ENCODE measurements around the gene CCDC92B.

Gene CCDC92B

GRCh38 chr17:2778489-2778888 lies 29.0 kb upstream of the CCDC92B start:
- no peak for DNase-seq (ENCODE audit: low read depth)

GRCh38 chr17:2777242-2777867 lies 27.9 kb upstream of the CCDC92B start:
- DNase-seq (ENCODE audit: low read depth): no peak

- DNase-seq (ENCODE audit: low read depth): no peak
Measured at GRCh38 chr17:2776589-2777241, 27.3 kb upstream of the CCDC92B start.

- DNase-seq (ENCODE audit: low read depth): no peak
Measured at GRCh38 chr17:2775206-2775605, 25.8 kb upstream of the CCDC92B start.

GRCh38 chr17:2770129-2770528 lies 20.7 kb upstream of the CCDC92B start:
- no peak for DNase-seq (ENCODE audit: low read depth)

- DNase-seq (ENCODE audit: low read depth): no peak
Measured at GRCh38 chr17:2758870-2759269, 9.4 kb upstream of the CCDC92B start.

GRCh38 chr17:2755891-2756724 lies 6.7 kb upstream of the CCDC92B start:
- DNase-seq (ENCODE audit: low read depth): no peak

- DNase-seq (ENCODE audit: low read depth): no peak
Measured at GRCh38 chr17:2751491-2751890, 2.0 kb upstream of the CCDC92B start.

- DNase-seq (ENCODE audit: low read depth): no peak
Measured at GRCh38 chr17:2750721-2751120, 1.3 kb upstream of the CCDC92B start.

- DNase-seq (ENCODE audit: low read depth): peak; percentile 43
Measured at GRCh38 chr17:2749784-2750181, 331 bp upstream of the CCDC92B start.

- no peak for DNase-seq (ENCODE audit: low read depth)
Measured at GRCh38 chr17:2745317-2746037, 4.0 kb downstream of the CCDC92B start.

- no peak for DNase-seq (ENCODE audit: low read depth)
Measured at GRCh38 chr17:2737693-2738092, 11.8 kb downstream of the CCDC92B start.

GRCh38 chr17:2736956-2737355 lies 12.5 kb downstream of the CCDC92B start:
- no peak for DNase-seq (ENCODE audit: low read depth)

- DNase-seq (ENCODE audit: low read depth): no peak
Measured at GRCh38 chr17:2735896-2736295, 13.6 kb downstream of the CCDC92B start.

GRCh38 chr17:2734939-2735338 lies 14.5 kb downstream of the CCDC92B start:
- DNase-seq (ENCODE audit: low read depth): no peak

- DNase-seq (ENCODE audit: low read depth): no peak
Measured at GRCh38 chr17:2731807-2732206, 17.6 kb downstream of the CCDC92B start.

- DNase-seq (ENCODE audit: low read depth): no peak
Measured at GRCh38 chr17:2730764-2731353, 18.6 kb downstream of the CCDC92B start.

GRCh38 chr17:2724784-2725164 lies 24.7 kb downstream of the CCDC92B start:
- DNase-seq (ENCODE audit: low read depth): no peak

GRCh38 chr17:2723997-2724783 lies 25.3 kb downstream of the CCDC92B start:
- no peak for DNase-seq (ENCODE audit: low read depth)

GRCh38 chr17:2723505-2723996 lies 25.9 kb downstream of the CCDC92B start:
- no peak for DNase-seq (ENCODE audit: low read depth)

GRCh38 chr17:2722611-2723010 lies 26.8 kb downstream of the CCDC92B start:
- no peak for DNase-seq (ENCODE audit: low read depth)
